Stimulated activated CD8-positive, alpha-beta memory T cell treated with anti-CD3 and anti-CD28 coated beads, Interleukin-2, amount 100 ng/mL, for 1 hour (primary cell): ENCODE data around the gene CEACAM8.
"Not testable (repeated sequence)": the region's sequence is repeated elsewhere in the genome, so short reads cannot be mapped to it uniquely, and the experiment has no call there.

Source experiments
- DNase-seq, 2 donors: peaks; one replicate each; pipeline ENCODE4 v3.0.0-alpha.2; 2020; ENCODE audit warnings: low read depth in 2 of 2

Gene CEACAM8

DNA sequence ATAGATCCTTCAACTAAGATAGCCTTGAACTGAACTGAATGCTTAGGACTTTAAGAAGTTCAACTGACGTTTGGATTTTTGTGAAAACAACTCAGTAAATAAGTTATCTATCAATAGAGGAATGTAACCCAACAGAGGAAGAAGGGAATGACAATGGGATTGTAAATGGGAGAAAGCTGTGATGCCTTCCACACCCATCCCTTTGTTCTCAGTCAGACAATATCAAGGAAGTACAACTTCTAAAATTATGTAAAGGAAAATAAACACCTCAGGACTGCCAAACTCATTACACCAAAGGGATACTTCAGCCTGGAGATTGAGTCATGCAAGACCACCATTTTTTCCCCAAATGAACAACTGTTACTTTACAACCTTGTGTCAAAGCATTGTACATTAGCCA, 21.1 kb downstream of the CEACAM8 start:
- DNase-seq: no peak

DNA sequence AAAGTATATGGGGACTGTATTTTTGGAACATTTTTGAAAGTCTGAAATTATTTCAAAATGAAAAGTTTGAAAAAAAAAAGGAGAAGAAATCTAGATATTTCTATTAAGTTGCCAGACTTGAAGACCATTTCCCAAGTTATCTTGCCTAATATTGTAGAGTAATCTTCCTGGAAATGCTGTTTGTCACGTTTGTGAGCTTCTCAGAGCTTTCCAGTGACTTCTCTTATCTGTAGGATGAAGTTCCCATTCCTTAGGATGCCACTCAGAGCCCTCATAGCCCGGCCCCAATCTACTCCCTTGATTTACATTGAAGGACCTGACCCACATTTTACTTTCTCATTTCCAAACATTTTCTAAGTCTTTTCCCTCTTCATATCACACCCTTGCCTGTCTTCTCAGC, 23.6 kb downstream of the CEACAM8 start:
- DNase-seq: no peak

DNA sequence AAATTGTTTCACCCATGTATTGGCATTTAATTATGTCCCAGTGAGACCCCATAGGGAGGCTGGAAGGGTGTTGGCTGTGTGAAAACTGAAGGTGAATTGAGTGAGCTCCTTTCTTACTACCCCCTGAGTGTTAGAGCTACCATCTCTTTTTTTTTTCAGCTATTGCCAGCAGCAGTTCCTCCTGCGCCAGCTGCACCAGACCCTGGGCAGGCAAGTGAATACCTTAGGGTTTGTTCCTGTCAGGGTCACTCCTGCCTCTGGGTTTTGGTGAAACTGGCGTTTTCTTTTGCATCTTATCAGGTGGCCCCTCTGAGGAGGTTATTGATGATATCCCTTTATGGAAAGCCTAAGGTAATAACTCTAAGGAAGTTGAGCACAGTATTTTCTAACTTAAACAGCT, 25.5 kb downstream of the CEACAM8 start:
- no peak for DNase-seq

DNA sequence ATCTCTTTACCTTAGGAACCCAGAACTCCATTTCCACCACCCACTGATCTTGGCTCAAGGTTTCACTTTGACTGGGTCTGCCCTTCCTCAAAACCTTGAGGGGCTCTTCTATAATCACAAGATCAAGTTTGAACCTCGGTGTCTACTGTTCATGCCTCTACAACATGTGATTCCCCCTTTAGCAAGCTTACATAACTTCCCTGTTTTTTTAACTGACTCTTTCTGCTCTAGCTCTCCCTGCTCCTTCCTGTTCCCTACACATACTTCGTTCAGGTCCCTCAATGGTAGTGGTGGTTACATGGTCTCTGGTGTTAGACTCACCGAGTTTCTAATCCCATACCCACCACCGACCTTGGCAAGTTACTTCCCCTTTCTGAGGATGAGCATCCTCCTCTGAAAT, 26.7 kb downstream of the CEACAM8 start:
- DNase-seq: no peak

DNA sequence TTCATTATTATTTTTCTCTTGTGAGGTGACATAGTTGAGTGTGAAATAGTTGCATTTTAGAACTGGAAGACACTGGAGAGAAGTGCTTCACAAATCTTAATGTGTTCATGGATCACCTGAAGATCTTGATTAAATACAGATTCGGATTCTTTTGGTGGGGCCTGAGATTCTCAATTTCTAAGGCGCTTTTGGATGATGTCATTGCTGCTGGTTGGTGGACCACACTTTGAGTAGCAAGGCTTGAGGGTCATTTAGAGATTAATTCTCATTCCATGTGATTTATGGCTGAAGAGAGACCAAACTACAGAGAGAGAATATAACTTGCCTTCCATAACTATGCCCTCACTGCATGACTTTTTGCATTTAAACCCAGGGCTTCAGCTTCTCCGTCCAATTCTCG, 27.2 kb downstream of the CEACAM8 start:
- DNase-seq: no peak

DNA sequence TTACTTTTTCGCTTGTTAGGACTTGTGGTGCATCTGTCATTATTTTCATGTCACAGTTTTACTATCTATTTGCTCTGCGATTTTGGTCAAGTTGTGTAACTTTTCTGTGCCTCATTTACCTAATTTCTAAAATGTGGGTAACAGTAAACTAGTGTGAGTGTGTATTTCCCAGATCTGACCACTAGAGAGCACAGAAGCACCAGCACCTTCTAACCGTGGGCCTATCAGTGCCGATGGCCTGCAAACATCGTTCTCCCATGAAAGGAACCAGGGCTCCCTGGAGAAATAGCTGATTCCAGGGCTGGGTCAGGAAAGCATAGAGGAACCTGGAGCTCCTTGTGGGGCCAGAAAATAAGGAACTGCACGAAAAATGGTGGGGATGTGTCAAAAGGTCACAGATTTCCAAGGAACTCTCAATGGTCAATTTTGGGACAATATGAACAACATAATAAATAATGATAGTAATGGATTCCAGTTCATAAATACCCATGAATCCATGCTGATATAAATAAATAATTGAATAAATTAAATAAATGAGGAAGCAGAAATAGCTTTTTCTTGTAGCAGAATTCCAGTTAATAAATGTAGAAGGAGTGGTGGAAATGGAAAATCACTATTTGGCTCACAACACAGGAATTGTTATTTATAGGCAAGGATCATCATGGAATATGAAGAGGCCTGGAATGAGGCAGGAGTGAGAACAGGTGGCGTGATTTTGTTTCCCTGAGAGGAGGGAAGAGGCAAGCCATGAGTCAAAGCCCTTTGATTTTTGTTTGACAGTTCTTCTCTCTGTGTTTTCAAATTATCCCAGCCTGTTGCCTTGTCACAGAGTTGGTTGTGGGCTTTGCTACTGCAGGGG, 31.1 kb downstream of the CEACAM8 start:
- no peak for DNase-seq

DNA sequence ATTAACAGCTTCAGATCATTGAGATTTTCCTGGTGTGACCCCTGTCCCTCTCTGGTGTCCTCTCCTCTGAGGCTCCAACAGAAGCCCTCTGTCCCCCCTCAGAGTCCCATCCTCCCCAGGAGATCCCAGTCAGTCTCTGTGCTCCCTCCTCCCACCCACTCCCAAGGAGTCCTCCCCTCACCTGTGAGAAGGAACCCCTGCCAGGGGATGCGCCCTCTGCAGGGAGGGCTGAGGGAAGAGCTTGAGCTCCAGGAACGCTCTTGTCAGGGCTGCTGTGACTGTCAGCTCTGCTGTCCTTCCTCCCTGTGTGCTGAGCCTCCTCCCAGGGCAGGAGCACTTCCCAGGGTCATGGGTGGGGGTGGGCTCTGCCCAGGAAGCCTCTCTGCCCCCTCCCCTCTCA, 33.2 kb downstream of the CEACAM8 start:
- no peak for DNase-seq

DNA sequence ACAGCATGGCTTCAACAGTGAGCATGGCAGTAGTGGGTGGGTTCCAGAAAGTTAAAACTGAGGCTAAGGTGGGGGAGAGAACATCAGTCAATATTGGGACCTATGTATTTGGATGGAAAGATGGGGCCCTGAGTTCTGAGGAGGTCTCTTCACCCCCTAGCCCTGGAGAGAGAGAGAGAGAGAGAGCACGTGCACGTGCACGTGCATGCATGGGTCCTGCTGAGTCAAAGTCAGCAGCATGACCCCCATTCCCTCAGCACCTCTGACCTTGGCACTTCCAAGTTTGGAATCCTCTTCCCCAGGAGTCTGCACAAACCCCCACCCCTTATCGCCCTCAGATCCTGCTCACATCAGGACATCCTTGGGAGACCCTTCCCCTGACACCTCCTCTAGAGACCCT, 34.0 kb downstream of the CEACAM8 start:
- DNase-seq: no peak

DNA sequence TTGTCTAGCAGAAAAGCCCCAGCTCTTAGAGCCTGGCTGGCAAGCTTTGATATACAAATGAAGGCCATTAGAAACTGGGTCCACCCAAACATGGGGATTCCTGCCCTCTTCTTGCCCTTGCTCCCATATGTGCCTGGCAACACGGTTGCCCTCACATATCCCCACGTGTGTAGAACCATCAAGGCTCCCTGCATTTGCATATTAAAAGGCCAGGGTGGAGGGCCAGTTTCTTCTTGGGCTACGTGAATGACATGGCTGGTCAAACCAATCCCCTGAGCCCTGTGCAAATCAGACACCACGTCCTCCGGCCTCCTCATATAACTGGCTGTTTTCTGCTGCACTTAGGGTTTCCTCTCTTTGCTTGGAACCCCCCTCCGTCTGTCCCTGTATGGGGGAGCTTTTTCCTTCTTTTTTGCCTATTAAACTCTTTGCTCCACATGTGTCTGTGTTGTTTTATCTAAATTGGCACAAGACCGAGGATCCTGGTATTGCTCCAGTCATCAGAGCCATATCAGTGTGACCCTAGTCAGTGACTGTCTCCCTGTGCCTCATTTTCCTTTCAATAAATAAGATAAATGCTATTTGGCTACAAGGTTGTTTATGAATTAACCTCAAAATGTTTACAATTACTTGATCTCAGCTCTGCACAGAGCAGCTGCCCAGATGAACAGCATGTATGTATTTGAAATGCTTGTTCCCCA, 36.1 kb downstream of the CEACAM8 start:
- no peak for DNase-seq

DNA sequence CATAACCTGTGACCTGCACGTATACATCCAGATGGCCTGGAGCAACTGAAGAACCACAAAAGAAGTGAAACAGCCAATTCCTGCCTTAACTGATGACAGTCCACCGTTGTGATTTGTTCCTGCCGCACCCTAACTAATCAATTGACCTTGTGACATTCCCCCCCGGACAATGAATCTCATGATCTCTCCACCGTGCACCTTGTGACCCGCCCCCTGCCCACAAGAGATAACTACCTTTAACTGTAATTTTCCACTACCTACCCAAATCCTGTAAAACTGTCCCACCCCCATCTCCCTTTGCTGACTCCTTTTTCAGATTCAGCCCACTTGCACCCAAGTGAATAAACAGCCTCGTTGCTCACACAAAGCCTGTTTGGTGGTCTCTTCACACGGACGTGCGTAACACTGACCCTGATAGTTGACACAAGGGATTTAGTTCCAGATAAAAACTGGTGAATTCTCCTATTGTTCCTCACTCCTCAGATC, 37.3 kb downstream of the CEACAM8 start:
- not testable (repeated sequence) for DNase-seq

DNA sequence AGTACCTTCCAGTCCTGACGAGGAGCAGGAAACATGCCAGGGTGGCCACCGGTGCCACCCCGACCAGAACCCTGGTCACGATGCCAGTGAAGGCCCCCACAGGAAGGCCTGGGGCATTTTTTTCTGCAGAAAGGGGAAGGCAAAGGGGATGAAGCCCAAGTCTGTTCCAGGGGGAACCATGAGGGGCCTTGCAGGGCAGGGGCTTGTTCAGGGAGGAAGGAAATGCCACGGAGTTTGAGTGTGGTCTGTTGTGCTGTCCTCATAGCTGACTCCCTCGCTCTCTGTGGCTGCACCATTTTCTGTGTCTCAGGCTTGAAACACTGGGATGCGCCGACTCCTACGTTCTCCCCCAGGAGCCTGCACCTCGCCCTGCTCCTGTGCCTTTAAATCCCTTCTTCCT, 38.9 kb downstream of the CEACAM8 start:
- DNase-seq: no peak

DNA sequence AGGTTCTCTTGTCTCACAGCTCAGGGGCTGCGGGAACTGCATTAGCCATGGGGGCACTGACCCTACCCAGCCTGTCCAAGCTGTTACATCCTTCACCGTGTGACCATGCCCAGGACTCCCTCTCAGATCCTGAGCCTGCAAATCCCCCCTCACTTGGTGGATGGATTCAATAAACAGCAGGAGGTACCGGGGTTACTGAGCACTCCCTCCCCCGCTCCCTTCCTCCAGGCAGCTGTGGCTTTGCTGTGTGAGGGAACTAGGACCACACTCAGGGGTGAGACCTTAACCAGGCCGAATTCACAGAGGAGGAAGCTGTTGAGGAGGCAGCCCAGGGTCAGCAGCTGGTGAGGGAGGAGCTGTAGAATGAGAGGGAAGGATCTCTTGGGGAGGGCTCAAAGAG, 39.4 kb downstream of the CEACAM8 start:
- no peak for DNase-seq

DNA sequence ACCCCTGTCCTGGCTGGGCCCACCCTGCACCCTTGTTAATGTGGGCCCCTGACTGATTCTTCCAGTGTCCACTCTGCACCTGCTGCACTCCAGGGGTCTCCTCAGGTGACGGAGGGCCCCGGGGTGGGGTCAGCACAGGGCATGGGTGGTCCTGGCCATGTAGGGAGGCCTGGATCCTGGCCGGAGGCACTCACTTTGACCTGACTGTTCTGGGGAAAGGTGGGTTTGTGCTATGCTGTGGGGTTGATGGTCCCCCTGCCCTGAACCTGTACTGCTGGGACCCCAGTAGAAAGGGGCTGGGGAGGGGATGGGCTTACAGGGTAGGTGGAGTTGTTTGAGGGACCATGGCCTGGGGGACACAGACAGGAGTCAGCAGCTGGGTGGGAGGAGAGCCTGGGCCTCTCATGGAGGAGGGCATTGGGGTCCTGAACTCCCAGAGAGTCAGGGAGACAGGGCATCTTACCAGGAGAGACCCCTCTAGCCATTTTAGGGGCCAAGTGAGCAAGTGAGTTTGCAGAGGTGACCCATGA, 40.6 kb downstream of the CEACAM8 start:
- DNase-seq: no peak

DNA sequence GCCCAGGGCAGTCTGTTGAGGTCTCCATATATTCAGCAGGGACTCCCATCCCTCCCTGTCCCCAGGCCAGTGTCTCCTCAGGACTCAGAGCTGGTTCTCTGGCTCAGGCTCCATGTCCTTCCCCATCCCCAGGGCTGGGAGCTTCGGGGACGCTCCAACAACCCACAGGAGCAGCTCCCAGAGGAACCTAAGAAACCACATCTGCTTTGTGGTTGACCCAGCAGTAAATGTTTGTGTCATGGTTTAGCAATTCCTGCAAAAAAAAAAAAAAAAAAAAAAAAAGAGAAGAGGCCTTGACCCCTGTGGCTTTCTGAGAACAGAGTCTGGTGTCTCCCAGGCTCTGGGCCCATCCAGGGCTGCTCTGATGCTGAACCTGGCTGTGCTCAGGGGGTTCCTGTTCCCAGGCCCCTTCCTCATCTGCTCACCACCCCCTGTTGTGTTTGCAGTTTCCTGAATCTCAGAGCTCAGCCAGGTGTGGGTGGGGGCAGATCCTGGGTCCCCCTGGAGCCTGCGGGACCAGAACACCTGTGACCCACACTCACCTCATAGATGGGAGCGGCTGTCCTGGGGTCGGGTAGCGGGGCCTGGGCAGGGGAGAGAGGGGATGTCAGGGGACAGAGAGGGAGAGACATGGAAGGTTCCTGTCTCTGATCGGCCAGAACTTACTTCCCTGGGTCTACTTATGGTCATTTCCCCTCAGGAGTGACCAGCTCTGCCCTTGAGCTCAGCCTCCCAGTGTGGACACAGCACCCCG, 41.3 kb downstream of the CEACAM8 start:
- no peak for DNase-seq

DNA sequence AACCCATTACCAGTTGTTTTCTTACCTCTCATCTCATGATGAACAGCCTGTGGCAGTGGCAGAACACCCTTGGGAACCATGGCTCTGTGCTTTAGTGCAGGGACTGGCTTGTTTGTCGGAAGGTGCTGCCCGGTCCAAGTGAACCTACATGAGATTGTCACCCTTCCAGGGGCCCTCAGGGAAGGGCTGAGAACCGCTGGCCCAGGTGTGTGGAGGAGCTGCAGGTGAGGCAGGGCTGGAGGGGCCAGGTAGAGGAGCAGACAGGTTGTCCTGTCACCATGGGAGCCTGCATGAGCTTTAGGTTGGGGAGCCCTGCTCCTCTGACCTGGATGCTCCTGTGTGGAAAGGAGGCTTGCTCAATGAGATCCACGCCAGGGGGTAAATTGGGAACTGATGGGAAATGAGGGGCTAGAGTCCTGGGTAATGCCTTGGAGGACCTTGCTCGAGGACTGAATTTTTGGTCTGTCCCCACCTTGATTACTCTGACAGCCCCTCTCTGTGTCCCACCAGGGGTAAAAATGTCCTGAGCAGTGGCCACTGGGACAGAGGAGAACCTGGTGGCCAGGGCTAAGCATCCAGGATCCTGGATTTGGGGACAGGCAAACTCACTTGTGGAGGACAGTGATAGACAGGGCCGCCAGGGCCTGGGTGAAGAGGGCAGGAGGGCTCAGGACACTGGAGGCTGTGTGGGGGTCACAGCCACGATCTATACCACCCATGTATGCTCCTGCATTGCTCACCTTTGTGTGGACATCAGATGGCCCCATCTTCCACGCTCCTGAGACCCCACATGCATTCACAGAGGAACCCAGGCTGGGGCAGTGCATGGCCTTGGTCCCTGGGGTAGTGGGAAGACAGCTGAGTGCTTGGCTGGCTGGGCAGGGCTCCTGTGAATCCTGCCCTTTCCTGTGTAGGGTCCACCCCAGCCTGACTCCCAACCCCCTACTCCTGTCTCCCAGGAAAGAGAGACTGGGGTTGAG, 42.3 kb downstream of the CEACAM8 start:
- DNase-seq: no peak

DNA sequence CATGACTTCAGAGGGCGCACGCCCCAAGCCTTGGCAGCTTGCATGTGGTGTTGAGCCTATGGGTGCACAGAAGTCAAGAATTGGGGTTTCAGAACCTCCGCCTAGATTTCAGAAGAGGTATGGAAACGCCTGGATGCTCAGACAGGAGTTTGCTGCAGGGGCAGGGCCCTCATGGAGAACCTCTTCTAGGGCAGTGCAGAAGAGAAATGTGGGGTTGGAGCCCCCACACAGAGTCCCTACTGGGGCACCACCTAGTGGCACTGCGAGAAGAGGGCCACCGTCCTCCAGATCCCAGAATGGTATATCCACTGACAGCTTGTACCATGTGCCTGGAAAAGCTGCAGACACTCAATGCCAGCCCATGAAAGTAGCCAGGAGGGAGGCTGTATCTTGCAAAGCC, 44.2 kb downstream of the CEACAM8 start:
- DNase-seq: not testable (repeated sequence)

DNA sequence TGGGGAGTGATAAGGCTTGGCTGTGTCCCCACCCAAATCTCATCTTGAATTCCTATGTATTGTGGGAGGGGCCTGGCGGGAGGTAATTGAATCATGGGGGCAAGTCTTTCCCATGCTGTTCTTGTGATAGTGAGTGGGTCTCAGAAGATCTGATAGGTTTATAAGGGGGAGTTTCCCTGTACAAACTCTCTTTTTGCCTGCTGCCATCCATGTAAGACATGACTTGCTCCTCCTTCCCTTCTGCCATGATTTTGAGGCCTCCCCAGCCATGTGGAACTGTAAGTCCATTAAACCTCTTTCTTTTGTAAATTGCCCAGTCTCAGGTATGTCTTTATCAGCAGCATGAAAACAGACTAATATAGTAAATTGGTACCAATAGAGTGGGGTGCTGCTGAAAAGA, 45.7 kb downstream of the CEACAM8 start:
- DNase-seq: not testable (repeated sequence)

DNA sequence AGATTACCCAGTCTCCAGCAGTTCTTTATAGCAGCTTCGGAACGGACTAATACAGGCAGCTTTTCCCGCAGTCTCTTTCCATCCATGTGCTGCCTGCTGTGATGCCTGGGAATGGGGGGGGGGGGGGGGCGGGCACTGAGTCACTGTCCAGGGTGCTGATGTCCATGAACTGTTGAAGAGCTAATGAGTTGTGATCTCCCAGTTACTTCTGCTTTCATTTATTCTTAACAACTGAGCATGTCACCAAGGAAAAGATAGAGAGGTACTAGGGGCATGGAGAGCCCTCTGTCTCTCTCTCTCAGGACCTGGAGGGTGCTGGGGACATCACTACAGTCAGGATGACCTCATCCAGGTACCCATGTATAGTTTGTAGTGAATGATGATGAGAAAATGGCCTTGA, 46.2 kb downstream of the CEACAM8 start:
- no peak for DNase-seq

DNA sequence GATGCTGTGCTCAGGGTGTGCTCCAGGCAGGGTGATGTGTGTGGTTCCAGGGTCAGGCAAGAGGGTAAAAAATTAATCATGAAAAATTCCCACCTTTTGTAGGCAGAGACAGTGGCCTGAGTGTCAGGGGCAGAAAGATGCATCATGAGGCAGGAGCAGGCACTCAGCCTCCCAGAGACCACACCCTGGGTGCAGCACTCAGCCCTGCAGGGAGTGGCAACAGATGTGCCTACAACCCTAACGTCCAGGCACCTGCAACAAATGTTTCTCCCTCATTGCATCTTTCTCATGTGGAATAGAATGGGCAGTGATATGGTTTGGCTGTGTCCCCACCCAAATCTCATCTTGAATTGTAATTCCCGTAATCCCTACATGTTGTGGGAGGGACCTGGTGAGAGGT, 46.8 kb downstream of the CEACAM8 start:
- DNase-seq: no peak

DNA sequence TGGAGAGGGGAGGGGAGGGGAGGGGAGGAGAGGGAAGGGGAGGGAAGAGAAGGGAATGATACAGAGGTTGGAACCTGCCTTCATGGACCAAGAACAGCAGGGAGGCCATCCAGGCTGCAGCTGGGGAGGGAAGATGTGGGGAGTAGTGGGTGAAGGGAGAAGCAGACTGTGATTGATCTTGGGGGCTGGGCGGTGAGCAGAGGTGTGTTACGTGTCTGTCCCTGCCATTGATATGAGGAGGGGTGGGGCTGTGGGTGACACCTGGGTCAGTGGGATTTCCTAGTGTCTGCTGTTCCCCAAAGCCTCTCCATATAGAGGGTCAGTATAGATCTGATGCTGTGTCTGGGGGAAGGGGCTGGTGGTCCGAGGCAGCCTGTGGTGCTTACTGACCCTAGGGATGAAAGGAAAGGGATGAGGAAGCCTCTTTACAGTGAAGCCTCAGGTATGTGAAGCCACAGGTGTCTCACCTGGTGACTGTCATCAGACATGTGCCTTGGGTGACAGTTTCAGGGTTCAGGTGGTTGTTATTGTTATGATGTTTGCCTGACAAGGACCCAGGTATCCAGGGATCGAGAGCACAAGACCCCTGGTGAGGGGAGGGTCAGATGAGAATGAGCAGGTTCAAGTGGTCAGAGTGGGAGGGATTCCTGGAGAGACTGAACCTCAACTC, 47.8 kb downstream of the CEACAM8 start:
- DNase-seq: no peak
